Measurements from ENCODE around the gene MTHFR.

GRCh38 chr1:11826946-11827345 is 21.2 kb upstream of the MTHFR start:
- TF ChIP-seq, protein P1, sequence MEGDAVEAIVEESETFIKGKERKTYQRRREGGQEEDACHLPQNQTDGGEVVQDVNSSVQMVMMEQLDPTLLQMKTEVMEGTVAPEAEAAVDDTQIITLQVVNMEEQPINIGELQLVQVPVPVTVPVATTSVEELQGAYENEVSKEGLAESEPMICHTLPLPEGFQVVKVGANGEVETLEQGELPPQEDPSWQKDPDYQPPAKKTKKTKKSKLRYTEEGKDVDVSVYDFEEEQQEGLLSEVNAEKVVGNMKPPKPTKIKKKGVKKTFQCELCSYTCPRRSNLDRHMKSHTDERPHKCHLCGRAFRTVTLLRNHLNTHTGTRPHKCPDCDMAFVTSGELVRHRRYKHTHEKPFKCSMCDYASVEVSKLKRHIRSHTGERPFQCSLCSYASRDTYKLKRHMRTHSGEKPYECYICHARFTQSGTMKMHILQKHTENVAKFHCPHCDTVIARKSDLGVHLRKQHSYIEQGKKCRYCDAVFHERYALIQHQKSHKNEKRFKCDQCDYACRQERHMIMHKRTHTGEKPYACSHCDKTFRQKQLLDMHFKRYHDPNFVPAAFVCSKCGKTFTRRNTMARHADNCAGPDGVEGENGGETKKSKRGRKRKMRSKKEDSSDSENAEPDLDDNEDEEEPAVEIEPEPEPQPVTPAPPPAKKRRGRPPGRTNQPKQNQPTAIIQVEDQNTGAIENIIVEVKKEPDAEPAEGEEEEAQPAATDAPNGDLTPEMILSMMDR (IDR thresholded peaks at IDR 0.05; ENCODE audit: low read length), result no peak
- no peak for TF ChIP-seq EZH2 (IDR thresholded peaks at IDR 0.05; ENCODE audit: borderline replicate concordance, low read length)
